Spleen (tissue), 11 donors: ENCODE measurements around the gene SLC25A41. TPM values are rescaled to one million over a fixed set of nuclear protein-coding genes. Genes with fewer than 3 reads are reported as not detected.
"Not testable (repeated sequence)": the region's sequence is repeated elsewhere in the genome, so short reads cannot be mapped to it uniquely, and the experiment has no call there.

ENCODE experiments used
- DNase-seq: peaks from one replicate; pipeline ENCODE4 v3.0.0-alpha.2; 2020
- H3K27ac ChIP-seq, 8 donors: fragments of 200-600 bp; sonication (generic) in 7 of 8; 1 replicate in 4 of 8; 2 replicates in 4 of 8; pipeline versions ENCODE4 v1.5.0 to v1.8.0; 2016 to 2021; ENCODE audit warnings: inconsistent platforms in 4 of 8, mild to moderate bottlenecking in 4 of 8, moderate library complexity in 1 of 8
- H3K27me3 ChIP-seq, 7 donors: fragments of 200-600 bp; sonication (generic) in 6 of 7; replicated peaks in 1 of 7; 1 replicate in 4 of 7; 2 replicates in 3 of 7; pipeline versions ENCODE4 v1.5.0 to v1.8.0; 2016 to 2021; ENCODE audit warnings: inconsistent platforms in 3 of 7, mild to moderate bottlenecking in 1 of 7
- H3K36me3 ChIP-seq, 6 donors: fragments of 200-600 bp; sonication (generic) in 5 of 6; 1 replicate in 4 of 6; 2 replicates in 2 of 6; pipeline versions ENCODE4 v1.5.0 to v1.8.0; 2016 to 2021; ENCODE audit warnings: inconsistent platforms in 2 of 6
- H3K4me1 ChIP-seq, 6 donors: fragments of 200-600 bp; sonication (generic) in 5 of 6; 1 replicate in 3 of 6; 2 replicates in 3 of 6; pipeline versions ENCODE4 v1.5.0 to v1.8.0; 2016 to 2021; ENCODE audit warnings: inconsistent platforms in 3 of 6
- H3K4me3 ChIP-seq, 8 donors: fragments of 200-600 bp; sonication (generic) in 7 of 8; 1 replicate in 4 of 8; 2 replicates in 4 of 8; pipeline versions ENCODE4 v1.5.0 to v1.8.0; 2016 to 2021; ENCODE audit warnings: inconsistent platforms in 4 of 8, mild to moderate bottlenecking in 4 of 8, moderate library complexity in 2 of 8
- H3K9me3 ChIP-seq, 8 donors: fragments of 200-600 bp; sonication (generic) in 7 of 8; 1 replicate in 4 of 8; 2 replicates in 4 of 8; pipeline versions ENCODE4 v1.5.0 to v1.8.0; 2016 to 2021; ENCODE audit warnings: inconsistent platforms in 4 of 8
- POLR2A ChIP-seq, 3 donors: fragments of 450-650 bp; IDR thresholded peaks; one replicate each; pipeline ENCODE4 v1.5.1; 2017; ENCODE audit warnings: antibody characterized with exemption in 3 of 3, mild to moderate bottlenecking in 1 of 3
- POLR2AphosphoS5 ChIP-seq, 3 donors: sonication (generic); formaldehyde crosslinking; IDR thresholded peaks; one replicate each; pipeline ENCODE4 v1.5.1; 2017; ENCODE audit warnings: antibody characterized with exemption in 3 of 3
- WGBS, 5 donors: extraction: QIAGEN DNeasy Blood & Tissue Kit in 3 of 5; methylation state at CpG; one replicate each; pipeline versions ENCODE4 v1.1.5 to v1.1.7; 2013 to 2018; 5-methylcytosine and 5-hydroxymethylcytosine counted together
- intact Hi-C: fragments of 100-400 bp; cut with DNase I; formaldehyde crosslinking; loops from one replicate; pipeline ENCODE4 v1.15.0; 2023; ENCODE audit warnings: low total_unique reads
- polyA plus RNA-seq, 3 donors: library from polyadenylated mRNA; stranded (reverse); fragments of 200-250 nt; gene quantifications; one replicate each; pipeline ENCODE4 v1.2.1, GENCODE V29; 2013
- total RNA-seq, 7 donors: library from RNA; depleted of rRNA in 3 of 7; stranded (reverse); fragments of >200 nt in 3 of 7; fragmentation: NEBNext Ultra II Directional in 4 of 7; extraction: Animal tissue kit (Norgen Biotek cat#: 25700) in 4 of 7; gene quantifications; one replicate each; pipeline versions ENCODE4 v1.1.0 to v1.2.1, GENCODE V29; 2016 to 2021
- TF ChIP-seq, protein P1 (sequence below), 11 experiments: fragments of 200-600 bp in 7 of 11; fragments of 450-650 bp in 4 of 11; sonication (generic) in 4 of 11; IDR thresholded peaks in 8 of 11; conservative IDR thresholded peaks in 3 of 11; 1 replicate in 7 of 11; 2 replicates in 4 of 11; pipeline versions ENCODE4 v1.4.0 to v1.8.0; 2016 to 2021; ENCODE audit warnings: antibody characterized with exemption in 11 of 11, inconsistent platforms in 4 of 11, mild to moderate bottlenecking in 1 of 11
- donor health status: healthy with polysubstance abuse.
- donor health status: DM: no; HTN: no; CAD: no; lungs with moderate emphysema.
- donor health status: DM: no; HTN: no; CAD: no.
- donor health status: Bipolar disorder and iron deficiency.
- donor health status: healthy.
- donor health status: DM: no; HTN: no; CAD: no.
- donor health status: DM: yes; HTN: yes; CAD: no.

SLC25A41 gene
- total and polyA plus RNA-seq, 10 donors: 0.18 to 0.77 (median 0.46) TPM; not detected in 6

GRCh38 chr19:6439743-6440142 lies 6.2 kb upstream of the SLC25A41 start:
- Histone ChIP-seq H3K27ac (no peak overlapping the region), H3K36me3 (no peaks in the 10 kb centered on the region), H3K27me3 (no peaks in the 10 kb centered on the region), H3K4me1 (no peaks in the 10 kb centered on the region), H3K4me3 (no peak overlapping the region), H3K9me3 (no peaks in the 10 kb centered on the region)
- TF ChIP-seq, protein P1, sequence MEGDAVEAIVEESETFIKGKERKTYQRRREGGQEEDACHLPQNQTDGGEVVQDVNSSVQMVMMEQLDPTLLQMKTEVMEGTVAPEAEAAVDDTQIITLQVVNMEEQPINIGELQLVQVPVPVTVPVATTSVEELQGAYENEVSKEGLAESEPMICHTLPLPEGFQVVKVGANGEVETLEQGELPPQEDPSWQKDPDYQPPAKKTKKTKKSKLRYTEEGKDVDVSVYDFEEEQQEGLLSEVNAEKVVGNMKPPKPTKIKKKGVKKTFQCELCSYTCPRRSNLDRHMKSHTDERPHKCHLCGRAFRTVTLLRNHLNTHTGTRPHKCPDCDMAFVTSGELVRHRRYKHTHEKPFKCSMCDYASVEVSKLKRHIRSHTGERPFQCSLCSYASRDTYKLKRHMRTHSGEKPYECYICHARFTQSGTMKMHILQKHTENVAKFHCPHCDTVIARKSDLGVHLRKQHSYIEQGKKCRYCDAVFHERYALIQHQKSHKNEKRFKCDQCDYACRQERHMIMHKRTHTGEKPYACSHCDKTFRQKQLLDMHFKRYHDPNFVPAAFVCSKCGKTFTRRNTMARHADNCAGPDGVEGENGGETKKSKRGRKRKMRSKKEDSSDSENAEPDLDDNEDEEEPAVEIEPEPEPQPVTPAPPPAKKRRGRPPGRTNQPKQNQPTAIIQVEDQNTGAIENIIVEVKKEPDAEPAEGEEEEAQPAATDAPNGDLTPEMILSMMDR (IDR thresholded peaks at IDR 0.05 in 8 of 11, conservative IDR thresholded peaks at IDR 0.05 in 3 of 11): no peak
- TF ChIP-seq POLR2A (IDR thresholded peaks at IDR 0.05) (no peak), POLR2AphosphoS5 (IDR thresholded peaks at IDR 0.05) (no peak)
- 83 to 97% (median 87%) methylated on average over 4 of the region's 4 CpGs for WGBS, 5 donors
- DNase-seq: no peak
- intact Hi-C loops: no loop called here

DNA sequence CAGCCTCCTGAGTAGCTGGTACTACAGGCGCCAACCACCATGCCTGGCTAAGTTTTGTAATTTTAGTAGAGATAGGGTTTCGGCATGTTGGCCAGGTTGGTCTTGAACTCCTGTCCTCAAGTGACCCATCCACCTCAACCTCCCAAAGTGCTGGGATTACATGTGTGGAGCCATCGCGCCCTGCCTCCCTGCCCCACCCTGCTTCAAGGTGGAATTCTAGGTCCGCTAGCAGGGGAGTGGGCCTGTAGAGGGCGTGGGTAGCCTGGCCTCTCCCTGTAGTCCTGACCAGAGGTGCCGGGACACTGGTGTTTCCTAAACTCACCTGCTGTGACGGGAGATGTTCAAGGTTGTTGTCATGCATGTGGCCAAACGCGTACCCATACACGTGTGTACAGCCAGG lies 398 bp downstream of the SLC25A41 start:
- WGBS, 5 donors: 89 to 91% (median 89%) methylated on average over 11 of the region's 11 CpGs

GRCh38 chr19:6431891-6432290 lies 1.7 kb downstream of the SLC25A41 start:
- TF ChIP-seq POLR2AphosphoS5 (IDR thresholded peaks at IDR 0.05): no peak
- no peak for TF ChIP-seq POLR2A (IDR thresholded peaks at IDR 0.05)
- TF ChIP-seq, protein P1 (IDR thresholded peaks at IDR 0.05 in 8 of 11, conservative IDR thresholded peaks at IDR 0.05 in 3 of 11): no peak
- intact Hi-C loops: no loop called here
- no peak for DNase-seq
- H3K27ac ChIP-seq: no peak overlapping the region
- peaks cover 0 to 3% (median 0%) of the 10 kb centered on the region in 6 donors for H3K4me1 ChIP-seq
- H3K4me3 ChIP-seq: no peak overlapping the region
- no peaks in the 10 kb centered on the region for H3K36me3 ChIP-seq
- H3K9me3 ChIP-seq: no peaks in the 10 kb centered on the region
- WGBS, 5 donors: 87 to 95% (median 93%) methylated on average over 11 of the region's 11 CpGs
- no peaks in the 10 kb centered on the region for H3K27me3 ChIP-seq

More for the DNA sequence above, 398 bp downstream of the SLC25A41 start:
- TF ChIP-seq, protein P1 (IDR thresholded peaks at IDR 0.05 in 8 of 11, conservative IDR thresholded peaks at IDR 0.05 in 3 of 11): no peak
- no peak for TF ChIP-seq POLR2AphosphoS5 (IDR thresholded peaks at IDR 0.05)
- TF ChIP-seq POLR2A (IDR thresholded peaks at IDR 0.05): no peak
- Histone ChIP-seq H3K36me3 (no peaks in the 10 kb centered on the region), H3K4me1 (peaks cover 0 to 3% (median 0%) of the 10 kb centered on the region in 6 donors), H3K9me3 (no peaks in the 10 kb centered on the region), H3K27ac (no peak overlapping the region), H3K27me3 (no peaks in the 10 kb centered on the region), H3K4me3 (no peak overlapping the region)
- intact Hi-C loops: no loop called here
- DNase-seq: no peak

GRCh38 chr19:6429419-6430221 lies 3.9 kb downstream of the SLC25A41 start:
- Histone ChIP-seq H3K36me3 (no peaks in the 10 kb centered on the region), H3K4me3 (no peak overlapping the region), H3K4me1 (peaks cover 0 to 15% (median 6%) of the 10 kb centered on the region in 6 donors), H3K27me3 (no peaks in the 10 kb centered on the region), H3K27ac (no peak overlapping the region), H3K9me3 (no peaks in the 10 kb centered on the region)
- intact Hi-C loops: no loop called here
- no peak for DNase-seq
- 56 to 63% (median 61%) methylated on average over 15 to 20 of the region's 20 CpGs for WGBS, 5 donors
- TF ChIP-seq POLR2A (IDR thresholded peaks at IDR 0.05) (no peak), POLR2AphosphoS5 (IDR thresholded peaks at IDR 0.05) (no peak)
- TF ChIP-seq, protein P1 (IDR thresholded peaks at IDR 0.05 in 8 of 11, conservative IDR thresholded peaks at IDR 0.05 in 3 of 11): no peak

- H3K27me3 ChIP-seq, intact Hi-C loops, H3K36me3 ChIP-seq, DNase-seq, H3K4me3 ChIP-seq, H3K9me3 ChIP-seq, H3K27ac ChIP-seq: not testable (repeated sequence)
- 77 to 87% (median 83%) methylated on average over 2 of the region's 2 CpGs for WGBS, 5 donors
- peaks cover 0 to 17% (median 8%) of the 10 kb centered on the region in 6 donors for H3K4me1 ChIP-seq
Measured at GRCh38 chr19:6428692-6429418, 4.7 kb downstream of the SLC25A41 start.
